PC-3 (cell line): ENCODE results near the gene TMC2. TPM values are rescaled to one million over a fixed set of nuclear protein-coding genes. Genes with fewer than 3 reads are reported as not detected.

Experiments used
- ATAC-seq: fragments of 200-7000 bp; cut with Tn5 transposase; 2 replicates; pipeline ENCODE4 v1.9.1; 2020; ENCODE audit warnings: mild to moderate bottlenecking, moderate library complexity
- BruUV-seq: library from RNA; stranded (reverse); fragments of 400-500 nt; replicated peaks from 2 replicates; lab custom pipeline; 2021; lab: Mats Ljungman, UMichigan
- CTCF ChIA-PET: fragments of 300-600 bp; sonication (Branson Sonifier 250); formaldehyde crosslinking; loops from one replicate; lab custom pipeline; 2022; ENCODE audit warnings: antibody characterized with exemption; lab: Charles Lee
- POLR2A ChIA-PET: fragments of 300-600 bp; sonication (Branson Sonifier 250); formaldehyde crosslinking; loops from one replicate; lab custom pipeline; 2022; ENCODE audit warnings: antibody characterized with exemption; ENCODE audit not compliant: unreplicated experiment; lab: Charles Lee
- DNase-seq: peaks from one replicate; pipeline ENCODE4 v3.0.0-alpha.2; 2015
- H2AFZ ChIP-seq: fragments of 300-600 bp; sonication (generic); 2 replicates; pipeline ENCODE4 v1.6.0; 2016; ENCODE audit warnings: antibody characterized with exemption, low read length
- H3F3A ChIP-seq: fragments of 300-600 bp; sonication (generic); one replicate; pipeline ENCODE4 v1.6.0; 2017; ENCODE audit warnings: antibody characterized with exemption, low read length, control low read depth, mild to moderate bottlenecking; ENCODE audit not compliant: unreplicated experiment
- H3K27ac ChIP-seq: fragments of 300-600 bp; sonication (generic); 2 replicates; pipeline ENCODE4 v1.5.1; 2016; ENCODE audit warnings: mild to moderate bottlenecking, low read length
- H3K27me3 ChIP-seq: fragments of 300-600 bp; sonication (generic); 2 replicates; pipeline ENCODE4 v1.6.1; 2016; ENCODE audit warnings: low read length, mixed read lengths
- H3K36me3 ChIP-seq: fragments of 300-600 bp; sonication (generic); 2 replicates; pipeline ENCODE4 v1.6.1; 2016; ENCODE audit warnings: low read depth, mixed run types, low read length, mixed read lengths
- H3K4me1 ChIP-seq: fragments of 300-600 bp; sonication (generic); 2 replicates; pipeline ENCODE4 v1.5.1; 2016; ENCODE audit warnings: low read length; ENCODE audit not compliant: insufficient read depth
- H3K4me2 ChIP-seq: fragments of 300-600 bp; sonication (generic); 2 replicates; pipeline ENCODE4 v1.6.0; 2016; ENCODE audit warnings: low read length
- H3K4me3 ChIP-seq: fragments of 300-600 bp; sonication (generic); 2 replicates; pipeline ENCODE4 v1.5.1; 2016; ENCODE audit warnings: mild to moderate bottlenecking, low read length, mixed read lengths
- H3K79me2 ChIP-seq: fragments of 300-600 bp; sonication (generic); 2 replicates; pipeline ENCODE4 v1.6.1; 2017; ENCODE audit warnings: low read length, mixed read lengths
- H3K9ac ChIP-seq: fragments of 300-600 bp; sonication (generic); 2 replicates; pipeline ENCODE4 v1.6.0; 2016; ENCODE audit warnings: mild to moderate bottlenecking, low read length
- H3K9me2 ChIP-seq: fragments of 300-600 bp; sonication (generic); replicated peaks from 2 replicates; pipeline ENCODE4 v1.6.1; 2016; ENCODE audit warnings: mixed run types, low read length, mixed read lengths
- H3K9me3 ChIP-seq: fragments of 300-600 bp; sonication (generic); 2 replicates; pipeline ENCODE4 v1.6.1; 2016; ENCODE audit warnings: low read length, mixed read lengths
- H4K20me1 ChIP-seq: fragments of 300-600 bp; sonication (generic); 2 replicates; pipeline ENCODE4 v1.6.1; 2016; ENCODE audit warnings: low read length, mixed read lengths
- EZH2 ChIP-seq: fragments of 300-600 bp; sonication (generic); IDR thresholded peaks from one replicate; pipeline ENCODE4 v1.6.1; 2017; ENCODE audit warnings: antibody characterized with exemption, mild to moderate bottlenecking, low read length; ENCODE audit not compliant: unreplicated experiment
- EZH2phosphoT487 ChIP-seq: fragments of 300-600 bp; sonication (generic); IDR thresholded peaks from 2 replicates; pipeline ENCODE4 v1.6.1; 2018; ENCODE audit warnings: mild to moderate bottlenecking, antibody characterized with exemption, low read length, borderline replicate concordance
- intact Hi-C: fragments of 100-400 bp; cut with micrococcal nuclease; formaldehyde crosslinking; loops from 2 replicates; pipeline ENCODE4 v1.9.0; 2023
- microRNA-seq: library from miRNA; unstranded; fragments of <30 nt; microRNA quantifications from one replicate; pipeline ENCODE4 v1.1.0, GENCODE V29; 2020; ENCODE audit not compliant: unreplicated experiment
- total RNA-seq: library from RNA; depleted of rRNA; stranded (reverse); fragments of >200 nt; gene quantifications from 2 replicates; pipeline ENCODE4 v1.2.3, GENCODE V29; 2014; rRNA removed
- TF ChIP-seq, protein P1 (sequence below): fragments of 300-600 bp; sonication (generic); conservative IDR thresholded peaks from 2 replicates; pipeline ENCODE4 v1.5.1; 2017; ENCODE audit warnings: antibody characterized with exemption, low read depth, mild to moderate bottlenecking, low read length

TMC2 gene
- total RNA-seq, 1 experiment from 2014 or later: not detected

DNA sequence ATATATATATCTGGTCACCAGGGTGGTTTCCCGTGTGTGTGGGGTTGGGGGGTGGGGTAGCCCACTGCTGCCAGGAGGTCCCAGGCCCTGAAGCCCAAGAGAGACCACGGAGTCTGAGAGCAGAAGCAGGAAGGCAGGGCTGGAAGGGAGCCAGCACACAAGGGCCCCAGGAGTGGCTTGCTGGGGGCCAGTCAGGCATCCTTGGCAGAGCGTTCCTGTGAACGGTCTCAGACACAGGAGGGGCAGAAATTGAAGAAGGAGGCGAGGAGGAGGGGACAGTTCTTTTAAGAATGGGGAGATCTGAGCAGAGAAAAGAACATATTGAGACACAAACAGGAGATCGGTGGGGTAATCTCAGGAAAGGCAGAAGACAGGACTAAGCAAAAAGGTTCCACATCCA lies 154.3 kb downstream of the TMC2 start:
- no peaks in the 10 kb centered on the region for H3K36me3 ChIP-seq
- CTCF ChIA-PET: no interaction called here
- DNase-seq (no peak), ATAC-seq (no peak)
- H3K4me3 ChIP-seq: no peak overlapping the region
- H3K27me3 ChIP-seq: peaks cover 47% of the 10 kb centered on the region
- H3K4me1 ChIP-seq: peaks cover 3% of the 10 kb centered on the region; the same call in 1 of the 2 replicates
- no peaks in the 10 kb centered on the region for H3K9me2 ChIP-seq
- H3K4me2 ChIP-seq: no peak overlapping the region
- no peak overlapping the region for H3K27ac ChIP-seq
- no peaks in the 10 kb centered on the region for H4K20me1 ChIP-seq
- H3F3A ChIP-seq: no peaks in the 10 kb centered on the region
- POLR2A ChIA-PET: no interaction called here
- no peak for TF ChIP-seq EZH2
- no peak for TF ChIP-seq EZH2phosphoT487
- TF ChIP-seq, protein P1, sequence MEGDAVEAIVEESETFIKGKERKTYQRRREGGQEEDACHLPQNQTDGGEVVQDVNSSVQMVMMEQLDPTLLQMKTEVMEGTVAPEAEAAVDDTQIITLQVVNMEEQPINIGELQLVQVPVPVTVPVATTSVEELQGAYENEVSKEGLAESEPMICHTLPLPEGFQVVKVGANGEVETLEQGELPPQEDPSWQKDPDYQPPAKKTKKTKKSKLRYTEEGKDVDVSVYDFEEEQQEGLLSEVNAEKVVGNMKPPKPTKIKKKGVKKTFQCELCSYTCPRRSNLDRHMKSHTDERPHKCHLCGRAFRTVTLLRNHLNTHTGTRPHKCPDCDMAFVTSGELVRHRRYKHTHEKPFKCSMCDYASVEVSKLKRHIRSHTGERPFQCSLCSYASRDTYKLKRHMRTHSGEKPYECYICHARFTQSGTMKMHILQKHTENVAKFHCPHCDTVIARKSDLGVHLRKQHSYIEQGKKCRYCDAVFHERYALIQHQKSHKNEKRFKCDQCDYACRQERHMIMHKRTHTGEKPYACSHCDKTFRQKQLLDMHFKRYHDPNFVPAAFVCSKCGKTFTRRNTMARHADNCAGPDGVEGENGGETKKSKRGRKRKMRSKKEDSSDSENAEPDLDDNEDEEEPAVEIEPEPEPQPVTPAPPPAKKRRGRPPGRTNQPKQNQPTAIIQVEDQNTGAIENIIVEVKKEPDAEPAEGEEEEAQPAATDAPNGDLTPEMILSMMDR: no peak
- H3K9me3 ChIP-seq: no peaks in the 10 kb centered on the region
- H3K79me2 ChIP-seq: no peaks in the 10 kb centered on the region
- H2AFZ ChIP-seq: no peak overlapping the region
- BruUV-seq: no TSS peak
- intact Hi-C loops: no loop called here
- H3K9ac ChIP-seq: no peak overlapping the region

DNA sequence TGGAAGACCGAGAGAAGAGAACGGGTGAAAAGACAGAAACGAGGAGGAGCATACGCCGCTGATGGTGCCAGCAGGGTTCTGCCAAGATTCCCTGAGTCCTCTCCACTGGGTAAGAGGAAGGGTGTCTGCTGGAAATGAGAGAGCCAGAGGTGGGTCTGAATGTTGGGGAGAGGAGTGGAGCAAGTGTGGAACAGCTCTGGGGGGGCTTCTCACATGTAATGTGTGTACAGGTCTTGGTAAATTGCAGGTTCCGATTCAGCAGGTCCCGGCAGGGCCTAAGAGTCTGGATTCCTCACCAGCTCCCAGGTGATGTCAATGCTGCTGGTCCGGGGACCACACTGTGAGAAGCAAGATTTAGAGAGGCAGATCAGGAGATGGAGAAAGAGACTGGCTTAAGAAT lies 154.8 kb downstream of the TMC2 start:
- no peak overlapping the region for H2AFZ ChIP-seq
- ATAC-seq (no peak), DNase-seq (no peak)
- H3K79me2 ChIP-seq: no peaks in the 10 kb centered on the region
- H3K4me2 ChIP-seq: no peak overlapping the region
- TF ChIP-seq EZH2 (no peak), EZH2phosphoT487 (no peak)
- TF ChIP-seq, protein P1: no peak
- CTCF ChIA-PET: no interaction called here
- intact Hi-C loops: no loop called here
- H4K20me1 ChIP-seq: no peaks in the 10 kb centered on the region
- no peaks in the 10 kb centered on the region for H3F3A ChIP-seq
- POLR2A ChIA-PET: no interaction called here
- no peak overlapping the region for H3K9ac ChIP-seq
- H3K9me2 ChIP-seq: no peaks in the 10 kb centered on the region
- H3K4me1 ChIP-seq: peaks cover 3% of the 10 kb centered on the region; the same call in 1 of the 2 replicates
- no peak overlapping the region for H3K4me3 ChIP-seq
- H3K9me3 ChIP-seq: no peaks in the 10 kb centered on the region
- no TSS peak for BruUV-seq
- H3K27me3 ChIP-seq: peaks cover 49% of the 10 kb centered on the region
- H3K36me3 ChIP-seq: no peaks in the 10 kb centered on the region
- no peak overlapping the region for H3K27ac ChIP-seq

Small RNAs within 50 kb of the gene (microRNA-seq; reads per million reads assigned to microRNA genes)
- 21.8 reads per million, percentile 45 among the genes with 10 or more reads in this experiment for gene MIR1292

Other genes with a start within 250 kb of the TMC2 start
- gene TGM3, start 240.6 kb upstream of the TMC2 start, total RNA-seq: not detected in 2 replicates
- not detected in 2 replicates for gene TGM6, start 155.7 kb upstream of the TMC2 start, total RNA-seq
- 664 and 677 TPM in 2 replicates for gene SNRPB, start 65.8 kb upstream of the TMC2 start, total RNA-seq
- gene ZNF343, start 27.7 kb upstream of the TMC2 start, total RNA-seq: 7.7 and 8.2 TPM in 2 replicates
- gene NOP56, start 116.1 kb downstream of the TMC2 start, total RNA-seq: 570 and 642 TPM in 2 replicates
- 261 and 269 TPM in 2 replicates for gene IDH3B, start 127.6 kb downstream of the TMC2 start, total RNA-seq
- gene EBF4, start 156.2 kb downstream of the TMC2 start, total RNA-seq: 0.98 and 1.8 TPM in 2 replicates